ENCODE data around the gene FNDC3A. TPM values are rescaled to one million over a fixed set of nuclear protein-coding genes. Genes with fewer than 3 reads are reported as not detected.
"Not testable (repeated sequence)": the region's sequence is repeated elsewhere in the genome, so short reads cannot be mapped to it uniquely, and the experiment has no call there.

FNDC3A gene
- total RNA-seq, 1 donor from 2014 or later = 69.3 TPM

DNA sequence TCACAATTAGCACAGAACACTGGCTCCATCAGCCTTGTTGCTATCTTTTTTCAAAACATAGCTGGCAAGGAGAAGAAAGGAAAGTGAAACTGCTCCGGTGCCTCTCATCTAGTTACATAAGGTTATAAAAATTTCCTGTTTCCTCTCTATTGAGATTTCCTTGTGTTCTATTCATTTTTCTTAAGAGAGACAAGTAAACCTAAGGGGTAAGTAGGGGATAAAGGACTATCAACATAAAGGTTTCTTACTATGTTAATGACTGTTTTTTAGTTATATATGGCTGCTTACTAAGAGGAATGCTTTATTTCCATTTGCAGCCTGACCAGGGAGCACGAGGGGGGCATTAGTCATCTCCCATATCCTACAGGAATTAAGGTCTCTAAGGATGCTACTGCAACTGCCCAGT lies 171.2 kb downstream of the FNDC3A start:
- no peaks in the 10 kb centered on the region for H3K4me1 ChIP-seq
- Mint-ChIP-seq H3K4me3 (no peak overlapping the region), H3K36me3 (peaks cover 72% of the 10 kb centered on the region), H3K27ac (no peak overlapping the region), H3K9me3 (peaks cover 48% of the 10 kb centered on the region), H3K4me1 (no peaks in the 10 kb centered on the region), H3K27me3 (ENCODE audit: insufficient read depth, low read depth) (peaks cover 2% of the 10 kb centered on the region)
- H3K9ac ChIP-seq = no peak overlapping the region
- H3K36me3 ChIP-seq = peaks cover 42% of the 10 kb centered on the region
- peaks cover 3% of the 10 kb centered on the region for H3K9me3 ChIP-seq (ENCODE audit: low read depth)
- H2AFZ ChIP-seq (replicated peaks) = no peak overlapping the region
- H3K27me3 ChIP-seq = no peaks in the 10 kb centered on the region
- DNase-seq (ENCODE audit: low spot score) = no peak
- no peaks in the 10 kb centered on the region for H3F3A ChIP-seq (ENCODE audit: low read depth)
- H3K4me3 ChIP-seq = no peak overlapping the region
- peaks cover 12% of the 10 kb centered on the region for H3K79me2 ChIP-seq (ENCODE audit: low read depth)
- H4K20me1 ChIP-seq (ENCODE audit: low read depth) = no peaks in the 10 kb centered on the region
- no peak overlapping the region for H3K27ac ChIP-seq
- TF ChIP-seq EZH2 (IDR thresholded peaks at IDR 0.05) (no peak), EZH2phosphoT487 (IDR thresholded peaks at IDR 0.05) (no peak)
- TF ChIP-seq, protein P1, sequence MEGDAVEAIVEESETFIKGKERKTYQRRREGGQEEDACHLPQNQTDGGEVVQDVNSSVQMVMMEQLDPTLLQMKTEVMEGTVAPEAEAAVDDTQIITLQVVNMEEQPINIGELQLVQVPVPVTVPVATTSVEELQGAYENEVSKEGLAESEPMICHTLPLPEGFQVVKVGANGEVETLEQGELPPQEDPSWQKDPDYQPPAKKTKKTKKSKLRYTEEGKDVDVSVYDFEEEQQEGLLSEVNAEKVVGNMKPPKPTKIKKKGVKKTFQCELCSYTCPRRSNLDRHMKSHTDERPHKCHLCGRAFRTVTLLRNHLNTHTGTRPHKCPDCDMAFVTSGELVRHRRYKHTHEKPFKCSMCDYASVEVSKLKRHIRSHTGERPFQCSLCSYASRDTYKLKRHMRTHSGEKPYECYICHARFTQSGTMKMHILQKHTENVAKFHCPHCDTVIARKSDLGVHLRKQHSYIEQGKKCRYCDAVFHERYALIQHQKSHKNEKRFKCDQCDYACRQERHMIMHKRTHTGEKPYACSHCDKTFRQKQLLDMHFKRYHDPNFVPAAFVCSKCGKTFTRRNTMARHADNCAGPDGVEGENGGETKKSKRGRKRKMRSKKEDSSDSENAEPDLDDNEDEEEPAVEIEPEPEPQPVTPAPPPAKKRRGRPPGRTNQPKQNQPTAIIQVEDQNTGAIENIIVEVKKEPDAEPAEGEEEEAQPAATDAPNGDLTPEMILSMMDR (IDR thresholded peaks at IDR 0.05) = no peak
- H3K4me2 ChIP-seq = no peak overlapping the region

DNA sequence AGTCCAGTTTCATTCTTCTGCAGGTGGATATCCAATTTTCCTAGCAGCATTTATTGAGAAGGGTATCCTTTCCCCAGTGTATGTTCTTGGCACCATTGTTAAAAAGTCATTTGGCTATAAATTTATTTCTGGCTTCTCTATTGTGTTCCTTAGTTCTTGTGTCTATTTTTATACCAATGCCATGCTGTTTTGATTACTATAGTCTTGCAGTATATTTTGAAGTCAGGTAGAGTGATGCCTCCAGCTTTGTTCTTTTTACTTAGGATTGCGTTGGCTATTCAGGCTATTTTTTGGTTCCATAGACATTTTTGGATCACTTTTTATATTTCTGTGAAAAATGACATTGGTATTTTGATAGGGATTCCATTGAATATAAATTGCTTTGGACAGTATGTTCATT lies 172.7 kb downstream of the FNDC3A start:
- H3K4me1 Mint-ChIP-seq = no peaks in the 10 kb centered on the region
- H3K27me3 Mint-ChIP-seq (ENCODE audit: insufficient read depth, low read depth) = peaks cover 2% of the 10 kb centered on the region
- no peaks in the 10 kb centered on the region for H3K4me1 ChIP-seq
- H2AFZ ChIP-seq (replicated peaks) = no peak overlapping the region
- no peak overlapping the region for H3K4me3 ChIP-seq
- H3K4me3 Mint-ChIP-seq = no peak overlapping the region
- no peak overlapping the region for H3K27ac ChIP-seq
- H3K36me3 ChIP-seq = peaks cover 42% of the 10 kb centered on the region
- peaks cover 68% of the 10 kb centered on the region for H3K36me3 Mint-ChIP-seq
- peaks cover 16% of the 10 kb centered on the region for H3K79me2 ChIP-seq (ENCODE audit: low read depth)
- H4K20me1 ChIP-seq (ENCODE audit: low read depth) = no peaks in the 10 kb centered on the region
- H3K4me2 ChIP-seq = no peak overlapping the region
- DNase-seq (ENCODE audit: low spot score) = no peak
- TF ChIP-seq EZH2phosphoT487 (IDR thresholded peaks at IDR 0.05) = no peak
- TF ChIP-seq, protein P1 (IDR thresholded peaks at IDR 0.05) = no peak
- TF ChIP-seq EZH2 (IDR thresholded peaks at IDR 0.05) = no peak
- no peak overlapping the region for H3K27ac Mint-ChIP-seq
- no peaks in the 10 kb centered on the region for H3K27me3 ChIP-seq
- peaks cover 3% of the 10 kb centered on the region for H3K9me3 ChIP-seq (ENCODE audit: low read depth)
- no peaks in the 10 kb centered on the region for H3F3A ChIP-seq (ENCODE audit: low read depth)
- H3K9me3 Mint-ChIP-seq = peaks cover 50% of the 10 kb centered on the region
- H3K9ac ChIP-seq = no peak overlapping the region

DNA sequence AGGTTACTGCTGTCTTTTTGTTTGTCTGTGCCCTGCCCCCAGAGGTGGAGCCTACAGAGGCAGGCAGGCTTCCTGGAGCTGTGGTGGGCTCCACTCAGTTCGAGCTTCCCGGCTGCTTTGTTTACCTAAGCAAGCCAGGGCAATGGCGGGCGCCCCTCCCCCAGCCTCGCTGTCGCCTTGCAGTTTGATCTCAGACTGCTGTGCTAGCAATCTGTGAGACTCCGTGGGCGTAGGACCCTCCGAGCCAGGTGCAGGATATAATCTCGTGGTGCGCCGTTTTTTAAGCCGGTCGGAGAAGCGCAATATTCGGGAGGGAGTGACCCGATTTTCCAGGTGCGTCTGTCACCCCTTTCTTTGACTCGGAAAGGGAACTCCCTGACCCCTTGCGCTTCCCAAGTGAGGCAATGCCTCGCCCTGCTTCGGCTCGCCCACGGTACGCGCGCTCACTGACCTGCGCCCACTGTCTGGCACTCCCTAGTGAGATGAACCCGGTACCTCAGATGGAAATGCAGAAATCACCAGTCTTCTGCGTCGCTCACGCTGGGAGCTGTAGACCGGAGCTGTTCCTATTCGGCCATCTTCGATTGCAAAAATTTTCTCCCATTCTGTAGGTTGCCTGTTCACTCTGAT lies 182.4 kb downstream of the FNDC3A start:
- H3F3A ChIP-seq (ENCODE audit: low read depth); H3K4me1 ChIP-seq; H3K4me2 ChIP-seq; H3K4me3 ChIP-seq; H3K9me3 ChIP-seq (ENCODE audit: low read depth); H4K20me1 ChIP-seq (ENCODE audit: low read depth); H2AFZ ChIP-seq (replicated peaks); H3K4me3 Mint-ChIP-seq; H3K27me3 ChIP-seq; H3K36me3 ChIP-seq; H3K27me3 Mint-ChIP-seq (ENCODE audit: insufficient read depth, low read depth); H3K27ac Mint-ChIP-seq; H3K27ac ChIP-seq; H3K9ac ChIP-seq; DNase-seq (ENCODE audit: low spot score); H3K4me1 Mint-ChIP-seq: not testable (repeated sequence)
- peaks cover 15% of the 10 kb centered on the region for H3K79me2 ChIP-seq (ENCODE audit: low read depth)
- peaks cover 41% of the 10 kb centered on the region for H3K36me3 Mint-ChIP-seq
- H3K9me3 Mint-ChIP-seq = peaks cover 25% of the 10 kb centered on the region

DNA sequence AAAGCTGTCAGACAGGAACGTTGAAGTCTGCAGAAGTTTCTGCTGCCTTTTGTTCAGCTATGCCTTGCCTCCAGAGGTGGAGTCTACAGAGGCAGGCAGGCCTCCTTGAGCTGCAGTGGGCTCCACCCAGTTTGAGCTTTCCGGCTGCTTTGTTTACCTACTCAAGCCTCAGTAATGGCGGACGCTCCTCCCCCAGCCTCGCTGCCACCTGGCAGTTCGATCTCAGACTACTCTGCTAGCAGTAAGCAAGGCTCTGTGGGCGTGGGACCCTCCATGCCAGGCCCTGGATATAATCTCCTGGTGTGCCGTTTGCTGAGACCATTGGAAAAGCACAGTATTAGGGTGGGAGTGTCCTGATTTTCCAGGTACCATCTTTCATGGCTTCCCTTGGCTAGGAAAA lies 187.4 kb downstream of the FNDC3A start:
- not testable (repeated sequence) for H3F3A ChIP-seq (ENCODE audit: low read depth); H3K27me3 Mint-ChIP-seq (ENCODE audit: insufficient read depth, low read depth); H3K4me1 Mint-ChIP-seq; H2AFZ ChIP-seq (replicated peaks); DNase-seq (ENCODE audit: low spot score); H3K4me1 ChIP-seq; H4K20me1 ChIP-seq (ENCODE audit: low read depth); H3K4me3 ChIP-seq; H3K27me3 ChIP-seq; H3K27ac ChIP-seq; H3K9ac ChIP-seq; H3K4me3 Mint-ChIP-seq; H3K27ac Mint-ChIP-seq; H3K4me2 ChIP-seq
- Histone ChIP-seq H3K36me3 (peaks cover 17% of the 10 kb centered on the region), H3K9me3 (ENCODE audit: low read depth) (peaks cover 15% of the 10 kb centered on the region), H3K79me2 (ENCODE audit: low read depth) (peaks cover 15% of the 10 kb centered on the region)
- H3K36me3 Mint-ChIP-seq = peaks cover 70% of the 10 kb centered on the region
- peaks cover 43% of the 10 kb centered on the region for H3K9me3 Mint-ChIP-seq

Measured in neural progenitor cell (in vitro differentiated cells).